ENCODE data around the gene PRORP.

Gene PRORP

GRCh38 chr14:35107866-35108265 is 14.5 kb upstream of the PRORP start:
- no peaks in the 10 kb centered on the region for H3K79me2 ChIP-seq (ENCODE audit: low read length)
- no peak overlapping the region for H2AFZ ChIP-seq (ENCODE audit: low read depth, low read length)

DNA sequence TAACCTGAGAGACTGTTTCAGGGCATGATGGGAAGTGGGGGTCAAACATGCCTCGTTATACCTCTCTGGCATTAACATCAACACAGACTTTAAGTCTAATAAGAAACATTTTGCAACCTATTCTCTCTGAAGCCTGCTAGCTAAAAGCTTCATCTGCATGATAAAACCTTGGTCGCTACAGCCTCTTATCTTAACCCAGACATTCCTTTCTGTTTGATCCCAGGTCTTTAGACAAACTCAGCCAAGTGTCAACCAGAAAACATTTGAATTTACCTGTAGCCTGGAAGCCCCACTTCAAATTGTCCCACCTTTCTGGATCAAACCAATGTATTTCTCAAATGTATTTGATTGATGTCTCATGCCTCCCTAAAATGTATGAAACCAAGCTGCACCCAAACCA is 9.7 kb upstream of the PRORP start:
- Histone ChIP-seq H3K27ac (ENCODE audit: low read length) (no peak overlapping the region), H3K4me3 (ENCODE audit: low read length) (no peak overlapping the region), H3K27me3 (ENCODE audit: low read depth, low read length) (no peaks in the 10 kb centered on the region), H2AFZ (ENCODE audit: low read depth, low read length) (no peak overlapping the region), H3K36me3 (replicated peaks; ENCODE audit: low read depth, low read length) (peaks cover 43% of the 10 kb centered on the region), H3K4me1 (ENCODE audit: low read length) (no peaks in the 10 kb centered on the region), H3K9ac (ENCODE audit: low read length) (no peak overlapping the region), H4K20me1 (ENCODE audit: insufficient read depth, low read length) (no peaks in the 10 kb centered on the region), H3K79me2 (ENCODE audit: low read length) (peaks cover 3% of the 10 kb centered on the region; the same call in 1 of the 2 replicates), H3K4me2 (ENCODE audit: low read length) (no peak overlapping the region), H3K9me3 (ENCODE audit: insufficient read depth, low read length) (no peaks in the 10 kb centered on the region)
- TF ChIP-seq CTCF (IDR thresholded peaks at IDR 0.05; ENCODE audit: low read depth, low read length) (no peak), EZH2phosphoT487 (IDR thresholded peaks at IDR 0.05; ENCODE audit: low read depth) (no peak)

More at GRCh38 chr14:35107866-35108265, 14.5 kb upstream of the PRORP start:
- H3K27ac ChIP-seq (ENCODE audit: low read length) = no peak overlapping the region
- H3K4me1 ChIP-seq (ENCODE audit: low read length) = no peaks in the 10 kb centered on the region
- no peak overlapping the region for H3K9ac ChIP-seq (ENCODE audit: low read length)
- no peaks in the 10 kb centered on the region for H3K9me3 ChIP-seq (ENCODE audit: insufficient read depth, low read length)
- H3K4me3 ChIP-seq (ENCODE audit: low read length) = no peak overlapping the region
- H3K4me2 ChIP-seq (ENCODE audit: low read length) = no peak overlapping the region
- TF ChIP-seq CTCF (IDR thresholded peaks at IDR 0.05; ENCODE audit: low read depth, low read length) = no peak
- no peak for TF ChIP-seq EZH2phosphoT487 (IDR thresholded peaks at IDR 0.05; ENCODE audit: low read depth)
- no peaks in the 10 kb centered on the region for H4K20me1 ChIP-seq (ENCODE audit: insufficient read depth, low read length)
- peaks cover 30% of the 10 kb centered on the region for H3K36me3 ChIP-seq (replicated peaks; ENCODE audit: low read depth, low read length)
- H3K27me3 ChIP-seq (ENCODE audit: low read depth, low read length) = no peaks in the 10 kb centered on the region

DNA sequence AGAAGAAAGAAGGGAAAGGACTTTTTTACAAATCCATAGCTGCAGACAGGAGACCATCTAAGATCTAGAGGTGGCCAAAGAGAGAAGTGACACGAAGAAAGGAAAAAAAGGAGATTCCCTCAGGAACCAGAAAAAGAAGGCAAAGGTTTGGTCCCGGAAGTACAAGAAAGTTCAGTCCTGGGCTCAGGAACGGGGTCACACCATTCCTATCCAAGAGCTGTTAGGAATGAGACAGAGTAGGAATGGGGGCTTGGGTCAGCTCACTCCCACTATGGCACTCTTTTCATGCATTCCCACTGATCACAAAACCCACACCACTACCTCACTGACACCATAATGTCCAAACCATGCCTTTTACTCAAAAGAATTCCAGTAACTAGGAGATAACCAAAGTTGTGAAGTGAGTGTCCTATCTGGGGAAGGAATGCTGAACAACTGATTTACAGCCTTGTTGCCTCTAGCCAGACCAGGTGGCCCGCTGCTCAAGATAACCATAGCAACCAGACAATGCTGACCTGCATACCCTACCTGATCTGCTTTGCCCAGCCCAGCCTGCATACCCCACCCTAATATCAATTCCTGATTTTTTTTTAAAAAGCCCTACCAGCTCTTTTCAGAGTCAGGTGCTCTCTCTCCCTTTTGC is 8.9 kb upstream of the PRORP start:
- Histone ChIP-seq H3K9me3 (ENCODE audit: insufficient read depth, low read length) (no peaks in the 10 kb centered on the region), H3K9ac (ENCODE audit: low read length) (no peak overlapping the region), H3K4me2 (ENCODE audit: low read length) (no peak overlapping the region), H2AFZ (ENCODE audit: low read depth, low read length) (no peak overlapping the region), H3K27ac (ENCODE audit: low read length) (no peak overlapping the region), H3K4me1 (ENCODE audit: low read length) (no peaks in the 10 kb centered on the region), H3K4me3 (ENCODE audit: low read length) (no peak overlapping the region), H4K20me1 (ENCODE audit: insufficient read depth, low read length) (no peaks in the 10 kb centered on the region), H3K79me2 (ENCODE audit: low read length) (peaks cover 3% of the 10 kb centered on the region; the same call in 1 of the 2 replicates), H3K27me3 (ENCODE audit: low read depth, low read length) (no peaks in the 10 kb centered on the region), H3K36me3 (replicated peaks; ENCODE audit: low read depth, low read length) (peaks cover 43% of the 10 kb centered on the region)
- TF ChIP-seq EZH2phosphoT487 (IDR thresholded peaks at IDR 0.05; ENCODE audit: low read depth) (no peak), CTCF (IDR thresholded peaks at IDR 0.05; ENCODE audit: low read depth, low read length) (no peak)

- Histone ChIP-seq H3K36me3 (replicated peaks; ENCODE audit: low read depth, low read length) (peaks cover 43% of the 10 kb centered on the region), H4K20me1 (ENCODE audit: insufficient read depth, low read length) (no peaks in the 10 kb centered on the region)
- TF ChIP-seq CTCF (IDR thresholded peaks at IDR 0.05; ENCODE audit: low read depth, low read length) = no peak
Measured at GRCh38 chr14:35114036-35114435, 8.3 kb upstream of the PRORP start.

More at GRCh38 chr14:35114036-35114435, 8.3 kb upstream of the PRORP start:
- Histone ChIP-seq H2AFZ (ENCODE audit: low read depth, low read length) (no peak overlapping the region), H3K4me2 (ENCODE audit: low read length) (no peak overlapping the region), H3K9me3 (ENCODE audit: insufficient read depth, low read length) (no peaks in the 10 kb centered on the region), H3K4me3 (ENCODE audit: low read length) (no peak overlapping the region), H3K79me2 (ENCODE audit: low read length) (peaks cover 3% of the 10 kb centered on the region; the same call in 1 of the 2 replicates), H3K9ac (ENCODE audit: low read length) (no peak overlapping the region), H3K27ac (ENCODE audit: low read length) (no peak overlapping the region), H3K27me3 (ENCODE audit: low read depth, low read length) (no peaks in the 10 kb centered on the region), H3K4me1 (ENCODE audit: low read length) (no peaks in the 10 kb centered on the region)
